H1 (cell line): Measurements from ENCODE around the gene OR2V2. TPM values are rescaled to one million over a fixed set of nuclear protein-coding genes. Genes with fewer than 3 reads are reported as not detected.

Experiments used
- CTCF ChIA-PET: fragments of 300-600 bp; sonication (Branson Sonifier 250); formaldehyde crosslinking; loops from one replicate; lab custom pipeline; 2021; ENCODE audit not compliant: partially characterized antibody; lab: Charles Lee
- POLR2A ChIA-PET: fragments of 300-600 bp; sonication (Branson Sonifier 250); formaldehyde crosslinking; loops from one replicate; lab custom pipeline; 2021; ENCODE audit warnings: inconsistent platforms; ENCODE audit not compliant: partially characterized antibody; lab: Charles Lee
- DNase-seq, 2 experiments: peaks; one replicate each; pipeline versions ENCODE4 v3.0.0 to v3.0.0-alpha.2; 2010 to 2022; ENCODE audit warnings: low spot score in 2 of 2, low read depth in 1 of 2, mixed read lengths in 1 of 2
- FAIRE-seq: peaks from 2 replicates; lab custom pipeline; 2011; peaks lifted over from hg19 to GRCh38; lab: Jason Lieb, UNC
- H2AFZ ChIP-seq: 2 replicates; pipeline ENCODE4 v1.8.1; 2012; ENCODE audit warnings: low read length, inconsistent platforms
- H2AK5ac ChIP-seq: 2 replicates; pipeline ENCODE4 v1.6.1; 2013; ENCODE audit warnings: low read depth, low read length
- H2BK120ac ChIP-seq: replicated peaks from 2 replicates; pipeline ENCODE3; 2013; ENCODE audit warnings: low read depth, low read length, inconsistent platforms
- H2BK12ac ChIP-seq: 2 replicates; pipeline ENCODE4 v1.6.1; 2013; ENCODE audit warnings: low read depth, low read length
- H2BK15ac ChIP-seq: 2 replicates; pipeline ENCODE4 v1.6.1; 2013; ENCODE audit warnings: low read length
- H2BK20ac ChIP-seq: 2 replicates; pipeline ENCODE4 v1.6.1; 2013; ENCODE audit warnings: low read length
- H2BK5ac ChIP-seq: 2 replicates; pipeline ENCODE4 v1.6.1; 2013; ENCODE audit warnings: low read depth, low read length
- H3K14ac ChIP-seq: 2 replicates; pipeline ENCODE4 v1.6.1; 2013; ENCODE audit warnings: inconsistent platforms; ENCODE audit not compliant: insufficient read length
- H3K18ac ChIP-seq: 2 replicates; pipeline ENCODE4 v1.6.1; 2013; ENCODE audit warnings: low read length; ENCODE audit errors: extremely low read depth
- H3K23ac ChIP-seq: 2 replicates; pipeline ENCODE4 v1.6.1; 2013; ENCODE audit warnings: inconsistent platforms; ENCODE audit not compliant: insufficient read length
- H3K23me2 ChIP-seq: 2 replicates; pipeline ENCODE4 v1.6.1; 2013; ENCODE audit warnings: low read depth, low read length
- H3K27ac ChIP-seq: 2 replicates; pipeline ENCODE4 v1.6.1; 2011; ENCODE audit warnings: low read depth, low read length, inconsistent platforms
- H3K27me3 ChIP-seq, 4 experiments: replicated peaks in 1 of 4; 1 replicate in 1 of 4; 2 replicates in 3 of 4; pipeline versions ENCODE4 v1.6.1 to v1.8.1; 2011 to 2013; ENCODE audit warnings: low read length in 3 of 4, mild to moderate bottlenecking in 3 of 4, inconsistent platforms in 2 of 4, mixed read lengths in 2 of 4, moderate library complexity in 1 of 4; ENCODE audit not compliant: control insufficient read depth in 3 of 4, insufficient read depth in 3 of 4; ENCODE audit errors: extremely low read depth in 1 of 4
- H3K36me3 ChIP-seq, 4 experiments: 2 replicates each; pipeline versions ENCODE4 v1.6.1 to v1.8.1; 2011 to 2013; ENCODE audit warnings: mild to moderate bottlenecking in 4 of 4, low read length in 3 of 4, moderate library complexity in 2 of 4, control low read depth in 1 of 4, inconsistent platforms in 1 of 4; ENCODE audit not compliant: insufficient read depth in 4 of 4, control insufficient read depth in 2 of 4
- H3K4ac ChIP-seq: replicated peaks from 2 replicates; pipeline ENCODE3; 2013; ENCODE audit warnings: low read length, low read depth, mixed read lengths, inconsistent platforms; ENCODE audit not compliant: insufficient read length
- H3K4me1 ChIP-seq, 4 experiments: replicated peaks in 1 of 4; 1 replicate in 1 of 4; 2 replicates in 3 of 4; pipeline versions ENCODE4 v1.6.1 to v1.8.1; 2011 to 2013; ENCODE audit warnings: low read length in 3 of 4, inconsistent platforms in 2 of 4, mixed read lengths in 1 of 4; ENCODE audit not compliant: insufficient read depth in 4 of 4, control insufficient read depth in 3 of 4
- H3K4me2 ChIP-seq, 2 experiments: 2 replicates each; pipeline versions ENCODE4 v1.6.1 to v1.8.1; 2011 to 2013; ENCODE audit warnings: low read depth in 2 of 2, low read length in 2 of 2, control low read depth in 1 of 2, inconsistent platforms in 1 of 2, mild to moderate bottlenecking in 1 of 2; ENCODE audit not compliant: insufficient read depth in 1 of 2
- H3K4me3 ChIP-seq, 4 experiments: fragments of 200-600, 300-600 bp in 1 of 4; sonication (generic), shearing (Covaris generic), sonication (Bioruptor Twin) in 1 of 4; 2 replicates each; pipeline versions ENCODE4 v1.5.1 to v1.8.1; 2011 to 2016; ENCODE audit warnings: low read length in 4 of 4, low read depth in 3 of 4, control low read depth in 2 of 4, inconsistent platforms in 2 of 4, mild to moderate bottlenecking in 2 of 4, mixed read lengths in 1 of 4, moderate library complexity in 1 of 4; ENCODE audit not compliant: insufficient read depth in 2 of 4; ENCODE audit errors: extremely low read depth in 1 of 4
- H3K56ac ChIP-seq: replicated peaks from 2 replicates; pipeline ENCODE3; 2013; ENCODE audit warnings: low read depth, mild to moderate bottlenecking, mixed read lengths, low read length, inconsistent platforms; ENCODE audit not compliant: insufficient read length
- H3K79me1 ChIP-seq: 2 replicates; pipeline ENCODE4 v1.6.1; 2013; ENCODE audit warnings: low read depth, low read length, control low read depth
- H3K79me2 ChIP-seq, 2 experiments: 2 replicates each; pipeline versions ENCODE4 v1.6.1 to v1.8.1; 2012 to 2013; ENCODE audit warnings: low read length in 2 of 2, mild to moderate bottlenecking in 2 of 2, inconsistent platforms in 1 of 2; ENCODE audit not compliant: insufficient read depth in 2 of 2, control insufficient read depth in 1 of 2
- H3K9ac ChIP-seq, 4 experiments: replicated peaks in 1 of 4; 1 replicate in 1 of 4; 2 replicates in 3 of 4; pipeline versions ENCODE4 v1.6.1 to v1.8.1; 2011 to 2013; ENCODE audit warnings: low read depth in 3 of 4, low read length in 3 of 4, control low read depth in 2 of 4, mild to moderate bottlenecking in 2 of 4, moderate library complexity in 2 of 4, inconsistent platforms in 1 of 4; ENCODE audit errors: extremely low read depth in 1 of 4
- H3K9me3 ChIP-seq, 2 experiments: 2 replicates each; pipeline versions ENCODE4 v1.6.1 to v1.8.1; 2012 to 2013; ENCODE audit warnings: mild to moderate bottlenecking in 2 of 2, moderate library complexity in 2 of 2, control low read depth in 1 of 2, inconsistent platforms in 1 of 2, low read depth in 1 of 2, low read length in 1 of 2, mixed read lengths in 1 of 2; ENCODE audit not compliant: insufficient read depth in 2 of 2
- H4K20me1 ChIP-seq, 2 experiments: replicated peaks in 1 of 2; 2 replicates each; pipeline versions ENCODE3 to v1.8.1; 2011 to 2013; ENCODE audit warnings: inconsistent platforms in 2 of 2, low read length in 2 of 2, mild to moderate bottlenecking in 1 of 2; ENCODE audit not compliant: insufficient read depth in 2 of 2, control insufficient read depth in 1 of 2
- H4K5ac ChIP-seq: 2 replicates; pipeline ENCODE4 v1.6.1; 2013; ENCODE audit warnings: low read length, low read depth, mixed read lengths, inconsistent platforms; ENCODE audit not compliant: insufficient read length
- H4K8ac ChIP-seq: 2 replicates; pipeline ENCODE4 v1.8.0; 2013; ENCODE audit warnings: mild to moderate bottlenecking, moderate library complexity, low read length, inconsistent platforms; ENCODE audit not compliant: insufficient read depth; ENCODE audit errors: extremely low read depth
- H4K91ac ChIP-seq: replicated peaks from 2 replicates; pipeline ENCODE3; 2013; ENCODE audit warnings: low read length, mixed read lengths, inconsistent platforms; ENCODE audit not compliant: insufficient read length
- CEBPB ChIP-seq: IDR thresholded peaks from 2 replicates; pipeline ENCODE4 v1.6.1; 2012; ENCODE audit warnings: low read depth, low read length
- CHD2 ChIP-seq: IDR thresholded peaks from 2 replicates; pipeline ENCODE4 v1.6.1; 2012; ENCODE audit warnings: low read length, improper control_type of control experiment
- EP300 ChIP-seq, 2 experiments: IDR thresholded peaks; 1 replicate in 1 of 2; 2 replicates in 1 of 2; pipeline ENCODE4 v1.6.1; 2011 to 2012; ENCODE audit warnings: low read depth in 2 of 2, low read length in 2 of 2, mild to moderate bottlenecking in 2 of 2, borderline replicate concordance in 1 of 2, inconsistent platforms in 1 of 2, moderate library complexity in 1 of 2
- GTF2F1 ChIP-seq: IDR thresholded peaks from 2 replicates; pipeline ENCODE4 v1.6.1; 2012; ENCODE audit warnings: low read depth, low read length, improper control_type of control experiment, borderline replicate concordance
- HDAC2 ChIP-seq, 2 experiments: fragments of 300-600 bp in 1 of 2; sonication (generic) in 1 of 2; IDR thresholded peaks; 2 replicates each; pipeline ENCODE4 v1.6.1; 2011 to 2012; ENCODE audit warnings: low read depth in 2 of 2, low read length in 2 of 2, mild to moderate bottlenecking in 2 of 2, moderate library complexity in 2 of 2, borderline replicate concordance in 1 of 2, inconsistent platforms in 1 of 2
- NRF1 ChIP-seq: IDR thresholded peaks from 2 replicates; pipeline ENCODE4 v1.6.1; 2011; ENCODE audit warnings: mild to moderate bottlenecking, low read depth, low read length, improper control_type of control experiment
- RBBP5 ChIP-seq: IDR thresholded peaks from 2 replicates; pipeline ENCODE4 v1.7.1; 2012; ENCODE audit warnings: low read depth, mild to moderate bottlenecking, inconsistent platforms, low read length, moderate library complexity, borderline replicate concordance
- SIX5 ChIP-seq: IDR thresholded peaks from 2 replicates; pipeline ENCODE4 v1.6.1; 2011; ENCODE audit warnings: mild to moderate bottlenecking, low read depth, low read length
- YY1 ChIP-seq: IDR thresholded peaks from 2 replicates; pipeline ENCODE4 v1.6.1; 2011; ENCODE audit warnings: low read depth, mild to moderate bottlenecking, low read length
- WGBS, 2 experiments: shearing (Covaris generic) in 1 of 2; methylation state at CpG; one replicate each; pipeline versions ENCODE4 v1.1.6 to v1.1.7; 2013 to 2015; ENCODE audit warnings: low lambda C conversion rate in 2 of 2, mixed read lengths in 2 of 2, inconsistent platforms in 1 of 2, low coverage in 1 of 2, missing lambda C conversion rate in 1 of 2; ENCODE audit not compliant: insufficient replicate concordance in 2 of 2, insufficient coverage in 1 of 2, insufficient read length in 1 of 2; ENCODE audit errors: extremely low coverage in 1 of 2, missing lambda C conversion rate in 1 of 2; 5-methylcytosine and 5-hydroxymethylcytosine counted together
- polyA plus RNA-seq, 7 experiments: library from polyadenylated mRNA; depleted of rRNA in 3 of 7; stranded (reverse) in 5 of 7; unstranded in 2 of 7; fragments of >200 nt in 5 of 7; fragments of 200-250 nt in 2 of 7; gene quantifications; 1 replicate in 5 of 7; 2 replicates in 1 of 7; 4 replicates in 1 of 7; pipeline versions ENCODE4 v1.2.1 to v1.2.3, GENCODE V29; 2011 to 2013; ENCODE audit warnings: missing spikeins in 2 of 7, mixed read lengths in 2 of 7
- total RNA-seq: library from RNA; stranded (reverse); fragmentation: NEBNext Ultra II Directional; extraction: Animal tissue kit (Norgen Biotek cat#: 25700); gene quantifications from 2 replicates; pipeline ENCODE4 v1.2.1, GENCODE V29; 2021
- TF ChIP-seq, protein P1 (sequence below): IDR thresholded peaks from 2 replicates; pipeline ENCODE4 v1.6.1; 2012; ENCODE audit warnings: inconsistent platforms
- TF ChIP-seq, protein P2 (sequence below): IDR thresholded peaks from 2 replicates; pipeline ENCODE4 v1.6.1; 2012; ENCODE audit warnings: inconsistent platforms
- TF ChIP-seq, protein P3 (sequence below): IDR thresholded peaks from 2 replicates; pipeline ENCODE4 v1.6.1; 2011; ENCODE audit warnings: low read depth, mild to moderate bottlenecking, low read length; ENCODE audit not compliant: insufficient read depth

OR2V2 gene
- total and polyA plus RNA-seq, 2 of the 8 experiments (the other 6 are each of a cell fraction or from before 2014, with no cell fraction given) = not detected

DNA sequence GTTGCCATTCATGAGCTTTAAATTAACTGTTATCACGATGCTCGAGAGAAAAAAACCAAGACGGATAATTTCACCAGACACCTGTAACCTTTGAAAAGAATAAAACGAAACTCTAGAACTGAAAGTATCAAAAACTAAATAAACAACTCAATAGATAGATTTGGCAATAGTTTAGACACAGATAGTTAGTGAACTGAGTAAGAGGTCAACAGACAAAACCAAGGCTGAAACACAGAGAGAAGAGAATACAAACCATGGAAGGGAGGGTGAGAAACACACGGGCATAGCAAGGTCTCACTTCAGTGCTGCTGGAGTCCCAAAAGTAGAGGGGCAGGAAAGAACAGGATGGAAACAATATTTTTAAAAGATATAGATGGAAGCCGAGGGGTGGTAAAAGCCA is 13.1 kb upstream of the OR2V2 start:
- Histone ChIP-seq H4K8ac (no peak overlapping the region), H3K4ac (no peak overlapping the region), H3K56ac (no peak overlapping the region), H3K27ac (no peak overlapping the region), H3K79me2 (no peaks in the 10 kb centered on the region), H3K79me1 (no peaks in the 10 kb centered on the region), H2BK15ac (no peak overlapping the region), H4K20me1 (no peaks in the 10 kb centered on the region), H2BK120ac (no peak overlapping the region), H3K18ac (no peak overlapping the region), H3K4me2 (no peak overlapping the region), H2BK20ac (no peak overlapping the region), H2AK5ac (no peak overlapping the region), H3K23me2 (no peaks in the 10 kb centered on the region; the same call in 1 of the 2 replicates), H3K4me1 (no peaks in the 10 kb centered on the region), H2BK5ac (no peak overlapping the region), H4K5ac (no peak overlapping the region), H3K27me3 (peaks cover 0 to 3% (median 0%) of the 10 kb centered on the region in 4 experiments; a peak in 1 of 7 replicates), H3K9ac (no peak overlapping the region), H4K91ac (no peak overlapping the region), H3K9me3 (peaks cover 0 to 5% of the 10 kb centered on the region in 2 experiments; a peak in 2 of 4 replicates), H3K36me3 (no peaks in the 10 kb centered on the region), H3K14ac (no peak overlapping the region), H3K23ac (no peak overlapping the region), H2AFZ (no peak overlapping the region), H2BK12ac (no peak overlapping the region), H3K4me3 (no peak overlapping the region)
- FAIRE-seq (no peak), DNase-seq (no peak)
- ChIA-PET CTCF (interaction anchor here (1.5 kb wide), 1 partner anchor 26 kb away, joined by 3 read pairs; no protein-coding TSS in a partner anchor), POLR2A (interaction anchor here (1.5 kb wide), 1 partner anchor 15 kb away, joined by 3 read pairs; no protein-coding TSS in a partner anchor)
- 90% methylated on average over 6 of the region's 6 CpGs; no CpG with 5 or more reads in 1 of the 2 experiments for WGBS, 2 experiments
- TF ChIP-seq HDAC2 (IDR thresholded peaks at IDR 0.05; ENCODE audit: borderline replicate concordance in 1 of 2, low read depth in 2 of 2, low read length in 2 of 2) = no peak
- no peak for TF ChIP-seq NRF1
- TF ChIP-seq CHD2 = no peak
- no peak for TF ChIP-seq EP300 (IDR thresholded peaks at IDR 0.05; ENCODE audit: borderline replicate concordance in 1 of 2, low read depth in 2 of 2, low read length in 2 of 2)
- TF ChIP-seq, protein P1, sequence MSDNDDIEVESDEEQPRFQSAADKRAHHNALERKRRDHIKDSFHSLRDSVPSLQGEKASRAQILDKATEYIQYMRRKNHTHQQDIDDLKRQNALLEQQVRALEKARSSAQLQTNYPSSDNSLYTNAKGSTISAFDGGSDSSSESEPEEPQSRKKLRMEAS = no peak
- TF ChIP-seq CEBPB = no peak
- TF ChIP-seq, protein P2, sequence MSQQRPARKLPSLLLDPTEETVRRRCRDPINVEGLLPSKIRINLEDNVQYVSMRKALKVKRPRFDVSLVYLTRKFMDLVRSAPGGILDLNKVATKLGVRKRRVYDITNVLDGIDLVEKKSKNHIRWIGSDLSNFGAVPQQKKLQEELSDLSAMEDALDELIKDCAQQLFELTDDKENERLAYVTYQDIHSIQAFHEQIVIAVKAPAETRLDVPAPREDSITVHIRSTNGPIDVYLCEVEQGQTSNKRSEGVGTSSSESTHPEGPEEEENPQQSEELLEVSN = no peak
- no peak for TF ChIP-seq RBBP5
- TF ChIP-seq YY1 = no peak
- no peak for TF ChIP-seq SIX5
- no peak for TF ChIP-seq GTF2F1
- TF ChIP-seq, protein P3, sequence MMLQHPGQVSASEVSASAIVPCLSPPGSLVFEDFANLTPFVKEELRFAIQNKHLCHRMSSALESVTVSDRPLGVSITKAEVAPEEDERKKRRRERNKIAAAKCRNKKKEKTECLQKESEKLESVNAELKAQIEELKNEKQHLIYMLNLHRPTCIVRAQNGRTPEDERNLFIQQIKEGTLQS = no peak
